Head of caudate nucleus (tissue), 42 donors: ENCODE data around the gene SRP14.

Experiments
- DNase-seq, 42 donors: peaks; one replicate each; pipeline versions ENCODE4 v3.0.0 to v3.0.0-alpha.2; 2020 to 2021; ENCODE audit warnings: mixed read lengths in 7 of 42
- intact Hi-C: fragments of 100-400 bp; cut with DNase I; formaldehyde crosslinking; loops from one replicate; pipeline ENCODE4 v1.15.0; 2022

SRP14 gene

GRCh38 chr15:40053831-40054604 lies 15.0 kb upstream of the SRP14 start:
- peak in 2 of 42 donors; percentile 24 to 36 for DNase-seq
- intact Hi-C loops: no loop called here

- intact Hi-C loops: no loop called here
- peak in 2 of 42 donors; percentile 12 to 26 for DNase-seq
Measured at GRCh38 chr15:40053079-40053830, 14.3 kb upstream of the SRP14 start.

GRCh38 chr15:40052604-40053003 lies 13.6 kb upstream of the SRP14 start:
- DNase-seq: peak in 2 of 42 donors; percentile 3 to 9
- intact Hi-C loops: no loop called here

GRCh38 chr15:40051616-40052415 lies 12.8 kb upstream of the SRP14 start:
- peak in 2 of 42 donors; percentile 1 to 26 for DNase-seq
- intact Hi-C loops: no loop called here

- intact Hi-C loops: no loop called here
- peak in 2 of 42 donors; percentile 10 to 20 for DNase-seq
Measured at GRCh38 chr15:40050788-40051470, 11.9 kb upstream of the SRP14 start.

GRCh38 chr15:40048926-40049475 lies 10.0 kb upstream of the SRP14 start:
- intact Hi-C loops: loop anchor here (5.0 to 10.0 kb wide), 3 partner anchors 56 to 366 kb away; partner anchors contain the start of gene BMF

GRCh38 chr15:40048211-40048792 lies 9.3 kb upstream of the SRP14 start:
- peak in 4 of 42 donors; percentile 12 to 36 (median 26) for DNase-seq

More at GRCh38 chr15:40048926-40049475, 10.0 kb upstream of the SRP14 start:
- peak in 3 of 42 donors; percentile 2 to 18 (median 12) for DNase-seq

GRCh38 chr15:40047415-40048210 lies 8.6 kb upstream of the SRP14 start:
- peak in 21 of 42 donors; percentile 30 to 65 (median 43) for DNase-seq
- intact Hi-C loops: loop anchor here (5.0 to 10.0 kb wide), 3 partner anchors 57 to 367 kb away; partner anchors contain the start of gene BMF

More at GRCh38 chr15:40048211-40048792, 9.3 kb upstream of the SRP14 start:
- intact Hi-C loops: loop anchor here (5.0 to 10.0 kb wide), 3 partner anchors 56 to 366 kb away; partner anchors contain the start of gene BMF

GRCh38 chr15:40046721-40047414 lies 7.9 kb upstream of the SRP14 start:
- intact Hi-C loops: loop anchor here (5.0 to 10.0 kb wide), 3 partner anchors 58 to 368 kb away; partner anchors contain the start of gene BMF
- DNase-seq: no peak

GRCh38 chr15:40045572-40046217 lies 6.7 kb upstream of the SRP14 start:
- no peak for DNase-seq
- intact Hi-C loops: loop anchor here (5.0 to 10.0 kb wide), 3 partner anchors 59 to 369 kb away; partner anchors contain the start of gene BMF

GRCh38 chr15:40044717-40045571 lies 6.0 kb upstream of the SRP14 start:
- peak; percentile 76 to 93 (median 86) for DNase-seq
- intact Hi-C loops: loop anchor here (5.0 to 10.0 kb wide), 3 partner anchors 60 to 370 kb away; partner anchors contain the start of gene BMF

GRCh38 chr15:40043927-40044716 lies 5.1 kb upstream of the SRP14 start:
- no peak for DNase-seq
- intact Hi-C loops: loop anchor here (10.0 kb wide), 2 partner anchors 61 to 371 kb away; partner anchors contain the start of gene BMF

GRCh38 chr15:40042791-40043320 lies 3.9 kb upstream of the SRP14 start:
- DNase-seq: no peak

More at GRCh38 chr15:40042791-40043320, 3.9 kb upstream of the SRP14 start:
- intact Hi-C loops: loop anchor here (10.0 kb wide), 2 partner anchors 62 to 372 kb away; partner anchors contain the start of gene BMF
